ENCODE data around the gene FGGY. TPM values are rescaled to one million over a fixed set of nuclear protein-coding genes. Genes with fewer than 3 reads are reported as not detected.

FGGY gene
- total RNA-seq: 5.6 and 8.3 TPM in 2 replicates
- 4.8 and 6.4 TPM in 2 replicates for polyA plus RNA-seq
- polyA plus RNA-seq (2011; cell fraction: cytosol; rRNA removed): 4.6 and 5.4 TPM in 2 replicates
- polyA plus RNA-seq (2011; cell fraction: nucleus; rRNA removed): 7.8 and 7.9 TPM in 2 replicates
- 2.7 and 4.0 TPM in 2 replicates for polyA plus RNA-seq (2012)
- polyA minus RNA-seq: 18.0 and 20.4 TPM in 2 replicates
- polyA minus RNA-seq (2011; cell fraction: cytosol; rRNA and poly(A)+ RNA removed): 8.5 TPM
- 23.9 and 31.1 TPM in 2 replicates for polyA minus RNA-seq (2011; cell fraction: nucleus; rRNA and poly(A)+ RNA removed)
- Bru-seq, nascent RNA: percentile 46 among the genes with signal in this experiment
- BruChase-seq, experiment 1, labeled RNA remaining after a 6-hour chase: percentile 28 among the genes with signal in this experiment
- percentile 37 among the genes with signal in this experiment for BruChase-seq, experiment 2, labeled RNA remaining after a 2-hour chase
- long read RNA-seq, partial matches to known transcripts: 0 of 6 reads
- long read RNA-seq, other reads (novel, unspliced or antisense): 4 of 6 reads

GRCh38 chr1:59296358-59297256 is at the start of gene FGGY:
TSS of gene FGGY (plus strand) at chr1:59297094. CDS start at chr1:59321550, 24,456 bp downstream.
- TF ChIP-seq JUN (IDR thresholded peaks at IDR 0.05; ENCODE audit: borderline replicate concordance, insufficient read depth, insufficient read length, low read depth) (no peak), GATA2 (IDR thresholded peaks at IDR 0.05; ENCODE audit: insufficient read depth, insufficient read length, low read depth, low read length) (no peak), MAX (IDR thresholded peaks at IDR 0.05; ENCODE audit: insufficient read depth, insufficient read length) (peak; percentile 87), POLR2AphosphoS5 (IDR thresholded peaks at IDR 0.05; ENCODE audit: insufficient read depth, low read depth, low read length) (peak; percentile 90), FOS (IDR thresholded peaks at IDR 0.05; ENCODE audit: borderline replicate concordance, insufficient read depth, low read length) (no peak), MYC (IDR thresholded peaks at IDR 0.05; ENCODE audit: low read depth, low read length) (no peak), CTCF (IDR thresholded peaks at IDR 0.05; ENCODE audit: extremely low read depth in 1 of 2, insufficient read depth in 1 of 2, low read depth in 1 of 2, low read length in 2 of 2) (no peak), POLR2A (IDR thresholded peaks at IDR 0.05; ENCODE audit: low read depth, low read length) (peak; percentile 95)
- DNase-seq (ENCODE audit: low read depth, low spot score) (peak; percentile 99), FAIRE-seq (peak; percentile 87)
- Histone ChIP-seq H3K9ac (replicated peaks; ENCODE audit: extremely low read depth, insufficient read depth, low read length) (peak within 1 kb of the TSS; percentile 97), H4K20me1 (replicated peaks; ENCODE audit: control insufficient read depth, extremely low read depth, insufficient read depth, low read length) (no peaks in the 10 kb centered on the region), H3K36me3 (ENCODE audit: control insufficient read depth in 2 of 2, extremely low read depth in 1 of 2, insufficient read depth in 2 of 2, low read length in 2 of 2) (no peaks in the 10 kb centered on the region), H2AFZ (ENCODE audit: low read depth, low read length) (peak within 1 kb of the TSS; percentile 85), H3K9me3 (replicated peaks; ENCODE audit: control insufficient read depth, insufficient read depth, low read length) (no peaks in the 10 kb centered on the region), H3K4me2 (ENCODE audit: insufficient read depth, low read length) (peak within 1 kb of the TSS; percentile 92), H3K4me3 (replicated peaks in 1 of 3; ENCODE audit: insufficient read depth in 1 of 3, low read depth in 1 of 3, low read length in 3 of 3) (peak within 1 kb of the TSS; percentile 36 to 81 (median 64)), H3K27ac (ENCODE audit: insufficient read depth, low read depth, low read length) (peak within 1 kb of the TSS; percentile 92), H3K27me3 (ENCODE audit: control insufficient read depth in 2 of 2, insufficient read depth in 2 of 2, low read length in 2 of 2) (no peaks in the 10 kb centered on the region), H3K79me2 (ENCODE audit: control insufficient read depth, insufficient read depth, low read length) (no peaks in the 10 kb centered on the region), H3K9me1 (replicated peaks; ENCODE audit: control insufficient read depth, extremely low read depth, insufficient read depth, low read length) (no peaks in the 10 kb centered on the region), H3K4me1 (ENCODE audit: control insufficient read depth, extremely low read depth, insufficient read depth, low read length) (peaks cover 30% of the 10 kb centered on the region)
- BruUV-seq (replicated peaks): no TSS peak
- dilution Hi-C loops (cut with MboI; ENCODE audit: extremely low pct_ligation_motif_present, low sequenced_read_pairs): no loop called here
- CTCF ChIA-PET: interaction anchor here (1.0 to 3.4 kb wide), 3 partner anchors 224 to 463 kb away, joined by 3 to 14 read pairs (median 12); no protein-coding TSS in a partner anchor
- intact Hi-C loops (cut with micrococcal nuclease): loop anchor here (1.0 to 5.0 kb wide), 15 partner anchors 126 to 512 kb away; partner anchors contain the start of gene JUN
- POLR2A ChIA-PET: interaction anchor here (0.9 to 1.4 kb wide), 3 partner anchors 212 to 513 kb away, joined by 3 to 9 read pairs (median 3); partner anchors contain the start of gene JUN

All from endothelial cell of umbilical vein (primary cell).